GM21447 (cell line): ENCODE data around the gene DHRS4.
"Not testable (repeated sequence)": the region's sequence is repeated elsewhere in the genome, so short reads cannot be mapped to it uniquely, and the experiment has no call there.

Source experiments
- ATAC-seq: cut with Tn5 transposase; IDR thresholded peaks from one replicate; pipeline ENCODE4 v1.9.1; 2021; ENCODE audit not compliant: unreplicated experiment

Gene DHRS4

GRCh38 chr14:23981951-23982813 lies 28.6 kb downstream of the DHRS4 start:
- not testable (repeated sequence) for ATAC-seq

- no peak for ATAC-seq
Observed at GRCh38 chr14:23984891-23985602, 31.5 kb downstream of the DHRS4 start.

GRCh38 chr14:23988223-23988606 lies 34.6 kb downstream of the DHRS4 start:
- ATAC-seq, result peak; percentile 8

DNA sequence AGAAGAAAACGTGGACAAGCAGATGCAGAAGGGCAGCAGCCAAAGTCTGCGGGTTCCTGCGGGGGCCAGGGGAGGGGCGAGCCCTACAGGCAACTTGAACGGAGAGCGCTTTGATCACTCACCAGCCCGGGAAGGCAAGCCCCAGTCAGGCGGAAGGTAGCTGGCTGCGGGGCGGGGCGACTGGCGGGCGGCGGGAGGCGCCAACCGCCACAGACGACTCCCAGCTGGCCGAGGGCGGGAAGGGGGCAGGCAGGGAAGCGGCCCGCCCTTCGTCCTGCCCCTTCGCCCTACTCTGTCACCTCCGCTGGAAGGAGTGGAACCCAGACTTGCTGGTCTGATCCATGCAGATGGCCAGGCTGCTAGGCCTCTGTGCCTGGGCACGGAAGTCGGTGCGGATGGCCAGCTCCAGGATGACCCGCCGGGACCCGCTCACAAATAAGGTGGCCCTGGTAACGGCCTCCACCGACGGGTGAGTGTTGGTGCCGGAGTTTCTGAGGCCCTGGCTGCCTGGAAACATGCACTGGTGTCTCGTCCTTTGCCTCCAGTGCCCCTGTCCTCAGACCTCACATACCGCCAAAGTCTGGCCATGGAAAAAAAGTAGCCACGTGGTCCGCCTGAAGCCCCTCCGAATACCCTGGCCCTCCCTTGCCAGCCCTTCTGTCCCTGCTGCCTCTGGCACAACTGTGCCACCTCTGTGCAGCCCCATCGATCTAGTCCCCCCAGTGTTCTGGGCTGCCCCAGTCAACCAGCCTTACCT lies 35.2 kb downstream of the DHRS4 start, which contains the start of gene DHRS4L2:
Gene DHRS4L2 (plus strand): TSS at position 323 of the 757 bp plus-strand sequence. CDS start 19 bp downstream, at position 342.
- peak; percentile 85 for ATAC-seq

- ATAC-seq, result not testable (repeated sequence)
Observed at GRCh38 chr14:23989734-23990445, 36.3 kb downstream of the DHRS4 start.

DNA sequence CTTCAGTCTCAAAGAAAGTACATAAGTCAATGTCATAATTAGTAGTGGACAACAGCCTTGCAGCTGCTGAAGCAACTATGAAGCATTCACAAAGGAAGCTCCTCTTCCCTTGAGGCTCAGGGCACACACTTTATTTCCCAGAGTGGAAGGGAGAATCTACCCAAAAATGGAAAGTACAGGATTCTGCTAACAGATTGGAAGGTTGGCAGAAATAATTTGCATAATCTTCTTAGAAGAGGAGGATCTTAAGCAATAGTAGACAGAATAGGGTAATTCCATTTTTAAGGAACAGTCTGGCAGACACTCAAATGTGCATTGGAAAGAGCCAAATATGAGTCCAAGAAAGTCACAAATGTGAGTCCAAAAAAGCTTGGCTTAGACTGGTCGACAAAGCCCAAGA lies 37.4 kb downstream of the DHRS4 start:
- not testable (repeated sequence) for ATAC-seq

DNA sequence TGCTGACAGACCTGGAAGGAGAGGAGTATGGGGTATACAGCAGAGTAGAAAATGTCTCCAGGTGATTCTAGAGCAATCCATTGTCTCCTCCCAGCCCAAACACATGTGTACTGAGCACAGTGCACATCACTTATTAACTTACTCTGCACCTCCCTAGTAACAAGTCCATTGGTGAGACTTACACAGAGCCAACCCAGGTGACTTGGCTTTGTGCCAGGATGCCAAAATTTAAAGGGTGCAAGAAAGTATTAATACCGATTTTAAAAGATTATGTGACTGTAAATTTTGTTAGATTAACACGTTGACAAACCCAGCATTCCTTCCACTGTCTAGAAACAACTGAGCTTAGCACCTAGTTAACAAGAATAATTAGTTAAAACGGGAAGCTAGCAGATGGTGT lies 39.5 kb downstream of the DHRS4 start:
- ATAC-seq, result not testable (repeated sequence)

- not testable (repeated sequence) for ATAC-seq
Observed at GRCh38 chr14:23996009-23996408, 42.4 kb downstream of the DHRS4 start.

DNA sequence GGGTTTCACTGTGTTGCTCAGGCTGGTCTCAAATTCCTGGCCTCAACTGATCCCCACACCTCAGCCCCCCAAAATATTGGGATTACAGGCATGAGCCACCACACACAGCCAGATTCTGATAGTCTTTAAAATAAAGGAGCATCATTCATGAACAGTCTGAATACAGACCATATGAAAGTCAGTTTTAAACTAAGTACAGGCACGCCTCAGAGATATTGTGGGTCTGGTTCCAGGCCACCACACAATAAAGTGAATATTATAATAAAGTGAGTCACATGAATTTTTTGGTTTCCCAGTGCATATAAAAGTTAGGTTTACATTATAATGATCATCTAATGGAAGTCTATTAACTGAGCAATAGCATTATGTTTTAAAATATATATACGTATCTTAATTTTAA lies 43.3 kb downstream of the DHRS4 start:
- ATAC-seq, result not testable (repeated sequence)

GRCh38 chr14:23999640-24000039 lies 46.1 kb downstream of the DHRS4 start:
- ATAC-seq, result not testable (repeated sequence)

GRCh38 chr14:24001078-24001477 lies 47.5 kb downstream of the DHRS4 start:
- not testable (repeated sequence) for ATAC-seq

- ATAC-seq, result not testable (repeated sequence)
Observed at GRCh38 chr14:24001679-24002078, 48.1 kb downstream of the DHRS4 start.

DNA sequence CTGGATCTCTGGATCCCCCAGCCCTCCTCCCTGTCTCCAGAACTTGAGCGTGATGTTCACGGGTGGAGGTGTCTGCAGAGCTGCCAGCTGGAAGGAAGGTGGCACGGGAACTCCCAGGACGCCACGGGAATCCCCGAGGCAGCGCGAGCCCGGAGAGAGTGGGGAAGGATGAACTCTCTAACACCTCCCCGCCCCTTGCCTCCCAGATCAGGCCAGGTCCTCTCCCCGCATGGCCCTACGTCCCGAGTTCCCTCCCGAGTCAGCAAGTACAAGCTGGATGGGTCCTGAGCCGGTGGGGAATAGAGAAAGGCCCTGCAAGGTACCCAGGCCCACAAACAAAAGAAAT lies 52.9 kb downstream of the DHRS4 start:
- not testable (repeated sequence) for ATAC-seq

DNA sequence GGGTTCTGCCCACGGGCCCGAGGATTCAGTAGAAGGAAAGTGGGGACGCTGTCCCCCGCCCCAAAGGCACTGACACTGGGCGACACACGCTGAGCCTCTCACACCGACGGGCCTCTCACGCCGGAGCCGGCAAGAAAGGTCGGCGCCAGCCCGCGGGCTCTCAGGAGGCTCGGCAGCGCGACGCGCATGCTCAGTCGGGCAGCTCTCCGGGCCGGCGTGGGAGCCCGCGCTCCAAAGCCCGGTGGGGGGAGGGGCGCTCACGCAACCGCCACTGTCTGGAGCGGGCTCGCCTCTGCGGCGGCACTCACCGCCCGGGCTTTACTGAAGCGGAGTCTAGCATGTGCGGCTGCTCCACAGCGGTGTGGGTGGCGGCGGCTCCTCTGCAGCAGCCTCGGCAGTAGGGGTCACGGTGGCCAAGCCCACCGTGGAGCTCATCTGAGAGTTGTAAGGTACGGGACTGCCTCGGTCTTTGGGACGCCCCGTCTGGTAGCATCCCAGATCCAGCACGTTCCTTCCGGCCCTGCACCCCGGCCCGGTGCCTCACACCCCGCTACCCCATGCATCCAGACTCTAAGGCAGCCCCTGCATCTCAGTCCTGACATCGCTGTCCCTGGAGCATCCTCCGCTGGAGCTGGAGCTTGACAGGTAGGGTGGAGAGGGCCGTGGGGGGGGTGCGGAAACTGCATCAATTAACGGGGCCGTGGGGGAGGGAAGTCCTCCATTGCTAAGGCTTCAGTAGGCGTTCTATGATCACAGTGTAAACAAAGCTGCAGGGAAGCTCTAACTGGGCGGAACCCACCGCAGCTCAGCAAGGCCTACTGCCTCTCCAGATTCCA lies 53.5 kb downstream of the DHRS4 start:
- peak; percentile 74 for ATAC-seq

DNA sequence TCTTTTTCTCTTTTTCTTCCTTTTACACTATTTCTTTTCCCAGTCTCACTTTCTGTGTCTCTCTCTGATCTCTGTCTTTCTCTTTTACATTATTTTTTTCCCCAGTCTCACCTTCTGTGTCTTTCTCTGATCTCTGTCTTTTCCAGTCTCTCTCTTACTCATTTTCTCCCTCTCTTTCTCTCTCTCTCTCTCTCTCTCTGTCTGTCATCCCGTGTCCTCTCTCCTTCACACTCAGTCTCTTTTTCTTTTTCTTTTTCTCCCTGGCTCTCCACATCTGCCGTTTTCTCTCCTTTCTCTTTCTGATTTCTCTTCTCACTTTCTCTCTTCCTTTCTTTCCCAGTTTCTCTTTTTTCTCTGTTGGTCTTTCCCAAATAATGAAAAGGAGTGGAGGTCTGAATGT lies 57.5 kb downstream of the DHRS4 start:
- ATAC-seq, result no peak

DNA sequence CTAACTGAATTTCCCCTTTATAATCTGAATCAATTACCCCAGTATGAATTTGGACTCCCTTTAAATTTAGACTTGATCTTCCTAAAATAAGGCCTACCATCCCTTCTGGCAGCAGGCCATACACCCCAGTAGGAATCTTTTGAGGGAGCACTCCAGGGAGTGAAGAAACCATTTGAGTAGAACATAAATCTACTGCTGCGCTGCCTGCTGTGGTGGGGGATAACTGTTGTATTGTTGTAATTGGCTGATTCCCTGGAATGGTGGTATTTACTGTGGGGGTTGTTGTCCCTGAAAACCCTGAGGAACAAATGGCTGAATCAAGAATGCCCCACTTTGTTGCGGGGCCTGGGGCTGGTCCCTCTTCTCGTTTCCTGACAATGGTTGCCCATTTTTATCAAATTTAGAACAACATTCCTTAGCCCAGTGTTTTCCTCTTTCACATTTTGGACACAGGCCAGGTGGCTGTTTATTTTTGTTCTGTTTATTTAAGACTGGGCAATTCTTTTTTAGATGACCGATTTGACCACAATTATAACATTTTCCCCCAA lies 59.2 kb downstream of the DHRS4 start:
- not testable (repeated sequence) for ATAC-seq

DNA sequence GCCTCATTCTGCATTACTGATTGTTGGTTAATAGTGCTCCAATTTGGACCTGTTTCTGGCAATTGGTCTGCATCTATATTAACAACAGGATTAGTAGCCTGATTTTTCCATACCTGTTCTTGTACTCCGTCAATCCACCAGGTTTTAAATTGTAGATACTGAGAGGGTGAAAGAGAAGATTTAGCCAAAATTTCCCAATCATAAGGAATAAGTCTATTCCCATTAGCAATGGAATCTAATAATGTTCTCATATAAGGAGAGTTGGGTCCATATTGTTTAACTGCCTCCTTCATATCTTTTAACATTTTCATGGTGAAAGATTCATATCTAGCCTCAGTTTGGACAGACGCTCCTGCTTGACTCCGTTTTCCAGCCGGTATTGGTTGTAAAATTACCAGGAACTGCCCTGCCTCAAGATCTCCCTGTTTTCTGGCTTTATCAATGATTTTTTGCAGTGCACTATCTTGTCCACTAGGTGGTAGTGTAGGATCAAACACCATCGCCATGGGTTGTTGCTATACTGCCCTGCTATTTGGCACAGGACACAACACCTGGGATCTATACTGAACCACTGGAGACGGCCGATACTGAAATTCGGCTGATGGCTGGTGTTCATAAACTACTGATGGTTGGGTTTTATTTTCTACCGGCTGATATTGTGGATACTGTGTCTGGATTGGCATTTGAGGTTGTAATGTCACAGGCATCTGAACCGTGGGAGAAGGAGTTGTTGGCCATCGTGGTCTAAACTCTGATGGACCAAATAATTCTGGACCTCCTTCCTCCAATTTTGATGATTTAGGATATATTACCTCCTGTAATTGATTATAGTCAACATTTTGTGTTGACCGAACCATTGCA lies 60.3 kb downstream of the DHRS4 start:
- ATAC-seq, result peak; percentile 69

DNA sequence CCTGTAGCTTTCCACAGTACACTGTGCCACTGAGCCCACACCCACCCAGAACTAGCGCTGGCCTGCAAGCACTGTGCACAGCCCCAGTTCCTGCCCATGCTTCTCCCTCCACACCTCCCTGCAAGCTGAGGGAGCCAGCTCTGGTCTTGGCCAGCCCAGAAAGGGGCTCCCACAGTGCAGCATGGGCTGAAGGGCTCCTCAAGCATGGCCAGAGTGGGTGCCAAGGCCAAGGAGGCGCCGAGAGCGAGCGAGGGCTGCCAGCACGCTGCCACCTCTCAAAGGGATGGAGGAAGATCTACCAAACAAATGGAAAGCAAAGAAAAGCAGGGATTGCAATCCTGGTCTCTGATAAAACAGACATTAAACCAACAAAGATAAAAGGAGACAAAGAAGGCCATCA lies 62.2 kb downstream of the DHRS4 start:
- ATAC-seq, result not testable (repeated sequence)
